ENCODE measurements around the gene GLYR1. TPM values are rescaled to one million over a fixed set of nuclear protein-coding genes. Genes with fewer than 3 reads are reported as not detected.
A peak's percentile ranks its signal among the peaks of the same experiment; 100 is the strongest.

The GLYR1 gene
- total RNA-seq, 2 donors from 2014 or later: 57.4 to 60.8 TPM

- TF ChIP-seq POLR2AphosphoS5 (IDR thresholded peaks at IDR 0.05): no peak
- TF ChIP-seq POLR2A (IDR thresholded peaks at IDR 0.05): no peak
- intact Hi-C loops (cut with DNase I): no loop called here
- peaks cover 7% of the 10 kb centered on the region in 2 donors for H3K36me3 ChIP-seq
Measured at GRCh38 chr16:4890686-4891085, 43.6 kb upstream of the GLYR1 start.

GRCh38 chr16:4890026-4890425 is 42.9 kb upstream of the GLYR1 start:
- DNase-seq (ENCODE audit: low spot score): no peak
- TF ChIP-seq POLR2AphosphoS5 (IDR thresholded peaks at IDR 0.05) (no peak), POLR2A (IDR thresholded peaks at IDR 0.05) (no peak), CTCF (IDR thresholded peaks at IDR 0.05) (no peak)
- WGBS: 88% methylated on average over 11 of the region's 11 CpGs
- intact Hi-C loops (cut with DNase I): no loop called here
- Histone ChIP-seq H3K4me1 (replicated peaks) (peaks cover 3% of the 10 kb centered on the region), H3K4me3 (no peak overlapping the region), H3K27ac (peak overlapping the region in 1 of 2 donors; percentile 30), H3K36me3 (peaks cover 5 to 12% of the 10 kb centered on the region in 2 donors), H3K9me3 (no peaks in the 10 kb centered on the region), H3K27me3 (replicated peaks; ENCODE audit: insufficient read depth) (no peaks in the 10 kb centered on the region)

More at GRCh38 chr16:4890686-4891085, 43.6 kb upstream of the GLYR1 start:
- no peak overlapping the region for H3K4me3 ChIP-seq
- peaks cover 3% of the 10 kb centered on the region for H3K4me1 ChIP-seq (replicated peaks)
- no peaks in the 10 kb centered on the region for H3K27me3 ChIP-seq (replicated peaks; ENCODE audit: insufficient read depth)
- H3K9me3 ChIP-seq: no peaks in the 10 kb centered on the region
- 89% methylated on average over 16 of the region's 16 CpGs for WGBS
- DNase-seq (ENCODE audit: low spot score): no peak
- no peak overlapping the region for H3K27ac ChIP-seq

GRCh38 chr16:4888428-4889135 is 41.5 kb upstream of the GLYR1 start:
- H3K9me3 ChIP-seq: no peaks in the 10 kb centered on the region
- H3K27ac ChIP-seq: peak overlapping the region; percentile 1 to 42
- peaks cover 7 to 27% of the 10 kb centered on the region in 2 donors for H3K36me3 ChIP-seq
- peaks cover 3% of the 10 kb centered on the region for H3K4me1 ChIP-seq (replicated peaks)
- WGBS: 55% methylated on average over 9 of the region's 9 CpGs
- intact Hi-C loops (cut with DNase I): no loop called here
- H3K27me3 ChIP-seq (replicated peaks; ENCODE audit: insufficient read depth): no peaks in the 10 kb centered on the region
- TF ChIP-seq POLR2AphosphoS5 (IDR thresholded peaks at IDR 0.05) (no peak), POLR2A (IDR thresholded peaks at IDR 0.05) (no peak), CTCF (IDR thresholded peaks at IDR 0.05) (no peak)
- peak; percentile 33 for DNase-seq (ENCODE audit: low spot score)
- no peak overlapping the region for H3K4me3 ChIP-seq

DNA sequence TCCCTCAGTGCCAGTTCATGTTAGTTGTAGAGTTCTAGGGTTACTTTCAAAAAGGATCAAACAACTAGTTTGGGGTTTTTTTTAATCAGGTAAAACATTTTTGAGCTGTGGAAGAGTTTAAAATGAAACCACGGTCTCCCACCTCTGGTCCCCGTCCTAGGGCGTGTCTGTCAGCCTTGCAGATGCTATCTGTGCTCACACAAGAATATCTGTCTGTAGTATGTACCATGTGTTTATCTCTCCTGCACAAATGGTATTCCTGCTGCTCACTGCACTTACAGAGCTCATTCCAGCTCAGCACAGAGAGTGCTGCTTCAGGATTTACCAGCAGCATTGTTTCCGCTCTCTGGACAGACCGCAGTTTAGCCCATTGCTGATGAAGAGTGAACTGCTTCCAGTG is 39.1 kb upstream of the GLYR1 start:
- intact Hi-C loops (cut with DNase I): no loop called here
- TF ChIP-seq POLR2AphosphoS5 (IDR thresholded peaks at IDR 0.05) (no peak), CTCF (IDR thresholded peaks at IDR 0.05) (no peak)
- no peaks in the 10 kb centered on the region for H3K27me3 ChIP-seq (replicated peaks; ENCODE audit: insufficient read depth)
- H3K4me1 ChIP-seq (replicated peaks): peaks cover 3% of the 10 kb centered on the region
- H3K36me3 ChIP-seq: peaks cover 8 to 27% of the 10 kb centered on the region in 2 donors
- no peaks in the 10 kb centered on the region for H3K9me3 ChIP-seq
- DNase-seq (ENCODE audit: low spot score): no peak
- H3K4me3 ChIP-seq: no peak overlapping the region
- no peak overlapping the region for H3K27ac ChIP-seq
- 88% methylated on average over 5 of the region's 5 CpGs for WGBS

GRCh38 chr16:4884972-4885874 is 38.1 kb upstream of the GLYR1 start:
- WGBS: 94% methylated on average over 45 of the region's 45 CpGs
- Histone ChIP-seq H3K4me1 (replicated peaks) (peaks cover 3% of the 10 kb centered on the region), H3K9me3 (no peaks in the 10 kb centered on the region), H3K27me3 (replicated peaks; ENCODE audit: insufficient read depth) (no peaks in the 10 kb centered on the region), H3K27ac (no peak overlapping the region), H3K36me3 (peaks cover 8 to 36% of the 10 kb centered on the region in 2 donors), H3K4me3 (no peak overlapping the region)
- intact Hi-C loops (cut with DNase I): no loop called here
- TF ChIP-seq CTCF (IDR thresholded peaks at IDR 0.05) (no peak), POLR2A (IDR thresholded peaks at IDR 0.05) (no peak), POLR2AphosphoS5 (IDR thresholded peaks at IDR 0.05) (no peak)
- DNase-seq (ENCODE audit: low spot score): no peak
